Panc1 (cell line): ENCODE measurements around the gene RB1.

Experiments
- CTCF ChIP-seq: fragments of 450-650 bp; IDR thresholded peaks from 2 replicates; pipeline ENCODE4 v1.5.1; 2017; ENCODE audit warnings: mild to moderate bottlenecking
- TF ChIP-seq, protein P1 (sequence below), 2 experiments: IDR thresholded peaks; 2 replicates each; pipeline ENCODE4 v1.6.1; 2011 to 2012; ENCODE audit warnings: low read depth in 2 of 2, control low read depth in 1 of 2, low read length in 1 of 2, mild to moderate bottlenecking in 1 of 2, moderate library complexity in 1 of 2; ENCODE audit not compliant: insufficient read depth in 1 of 2

DNA sequence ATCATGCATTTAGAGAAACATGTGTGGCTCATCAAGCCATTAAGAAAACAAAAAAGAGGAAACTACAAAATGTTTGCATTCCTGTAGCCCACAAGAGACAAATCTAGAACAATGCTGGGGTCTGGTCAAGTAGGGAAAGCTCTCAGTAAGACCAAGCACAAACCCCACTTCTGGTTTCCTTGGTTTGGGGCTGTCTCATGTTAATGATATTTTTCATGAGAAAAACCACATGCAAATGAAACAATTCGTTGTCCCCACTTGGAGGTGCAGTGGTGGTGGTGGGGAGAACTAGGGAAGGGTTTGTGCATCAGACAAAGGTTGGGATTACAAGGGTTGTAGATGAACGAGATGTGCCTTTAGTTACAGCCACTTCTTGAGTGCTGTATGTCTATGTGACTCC is 7.0 kb upstream of the RB1 start:
- TF ChIP-seq, protein P1, sequence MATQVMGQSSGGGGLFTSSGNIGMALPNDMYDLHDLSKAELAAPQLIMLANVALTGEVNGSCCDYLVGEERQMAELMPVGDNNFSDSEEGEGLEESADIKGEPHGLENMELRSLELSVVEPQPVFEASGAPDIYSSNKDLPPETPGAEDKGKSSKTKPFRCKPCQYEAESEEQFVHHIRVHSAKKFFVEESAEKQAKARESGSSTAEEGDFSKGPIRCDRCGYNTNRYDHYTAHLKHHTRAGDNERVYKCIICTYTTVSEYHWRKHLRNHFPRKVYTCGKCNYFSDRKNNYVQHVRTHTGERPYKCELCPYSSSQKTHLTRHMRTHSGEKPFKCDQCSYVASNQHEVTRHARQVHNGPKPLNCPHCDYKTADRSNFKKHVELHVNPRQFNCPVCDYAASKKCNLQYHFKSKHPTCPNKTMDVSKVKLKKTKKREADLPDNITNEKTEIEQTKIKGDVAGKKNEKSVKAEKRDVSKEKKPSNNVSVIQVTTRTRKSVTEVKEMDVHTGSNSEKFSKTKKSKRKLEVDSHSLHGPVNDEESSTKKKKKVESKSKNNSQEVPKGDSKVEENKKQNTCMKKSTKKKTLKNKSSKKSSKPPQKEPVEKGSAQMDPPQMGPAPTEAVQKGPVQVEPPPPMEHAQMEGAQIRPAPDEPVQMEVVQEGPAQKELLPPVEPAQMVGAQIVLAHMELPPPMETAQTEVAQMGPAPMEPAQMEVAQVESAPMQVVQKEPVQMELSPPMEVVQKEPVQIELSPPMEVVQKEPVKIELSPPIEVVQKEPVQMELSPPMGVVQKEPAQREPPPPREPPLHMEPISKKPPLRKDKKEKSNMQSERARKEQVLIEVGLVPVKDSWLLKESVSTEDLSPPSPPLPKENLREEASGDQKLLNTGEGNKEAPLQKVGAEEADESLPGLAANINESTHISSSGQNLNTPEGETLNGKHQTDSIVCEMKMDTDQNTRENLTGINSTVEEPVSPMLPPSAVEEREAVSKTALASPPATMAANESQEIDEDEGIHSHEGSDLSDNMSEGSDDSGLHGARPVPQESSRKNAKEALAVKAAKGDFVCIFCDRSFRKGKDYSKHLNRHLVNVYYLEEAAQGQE (IDR thresholded peaks at IDR 0.05; ENCODE audit: insufficient read depth in 1 of 2, low read depth in 2 of 2, low read length in 1 of 2): no peak
- TF ChIP-seq CTCF: no peak
